C4-2B (cell line): ENCODE data around the gene GTF2A1L.
"Not testable (repeated sequence)": the region's sequence is repeated elsewhere in the genome, so short reads cannot be mapped to it uniquely, and the experiment has no call there.

Experiments
- ZFX ChIP-seq: fragments of 450-650 bp; IDR thresholded peaks from 2 replicates; pipeline ENCODE4 v1.6.1; 2017
- TF ChIP-seq, protein P1 (sequence below): fragments of 450-650 bp; conservative IDR thresholded peaks from 2 replicates; pipeline ENCODE4 v1.5.1; 2017; ENCODE audit warnings: mild to moderate bottlenecking

GRCh38 chr2:48614581-48614980 is 3.1 kb upstream of the GTF2A1L start:
- TF ChIP-seq, protein P1, sequence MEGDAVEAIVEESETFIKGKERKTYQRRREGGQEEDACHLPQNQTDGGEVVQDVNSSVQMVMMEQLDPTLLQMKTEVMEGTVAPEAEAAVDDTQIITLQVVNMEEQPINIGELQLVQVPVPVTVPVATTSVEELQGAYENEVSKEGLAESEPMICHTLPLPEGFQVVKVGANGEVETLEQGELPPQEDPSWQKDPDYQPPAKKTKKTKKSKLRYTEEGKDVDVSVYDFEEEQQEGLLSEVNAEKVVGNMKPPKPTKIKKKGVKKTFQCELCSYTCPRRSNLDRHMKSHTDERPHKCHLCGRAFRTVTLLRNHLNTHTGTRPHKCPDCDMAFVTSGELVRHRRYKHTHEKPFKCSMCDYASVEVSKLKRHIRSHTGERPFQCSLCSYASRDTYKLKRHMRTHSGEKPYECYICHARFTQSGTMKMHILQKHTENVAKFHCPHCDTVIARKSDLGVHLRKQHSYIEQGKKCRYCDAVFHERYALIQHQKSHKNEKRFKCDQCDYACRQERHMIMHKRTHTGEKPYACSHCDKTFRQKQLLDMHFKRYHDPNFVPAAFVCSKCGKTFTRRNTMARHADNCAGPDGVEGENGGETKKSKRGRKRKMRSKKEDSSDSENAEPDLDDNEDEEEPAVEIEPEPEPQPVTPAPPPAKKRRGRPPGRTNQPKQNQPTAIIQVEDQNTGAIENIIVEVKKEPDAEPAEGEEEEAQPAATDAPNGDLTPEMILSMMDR = not testable (repeated sequence)
- TF ChIP-seq ZFX = not testable (repeated sequence)
